Peyer's patch (tissue), 4 donors: Measurements from ENCODE around the gene SERPINB13.

Experiments used
- POLR2A ChIP-seq, 2 donors: fragments of 450-650 bp; IDR thresholded peaks; one replicate each; pipeline ENCODE4 v1.5.1; 2017; ENCODE audit warnings: antibody characterized with exemption in 2 of 2, mild to moderate bottlenecking in 2 of 2, moderate library complexity in 2 of 2
- TF ChIP-seq, protein P1 (sequence below), 6 experiments: fragments of 450-650 bp in 4 of 6; fragments of 200-600 bp in 2 of 6; sonication (generic) in 1 of 6; IDR thresholded peaks; one replicate each; pipeline ENCODE4 v1.5.1; 2017 to 2019; ENCODE audit warnings: antibody characterized with exemption in 6 of 6, mild to moderate bottlenecking in 3 of 6, moderate library complexity in 1 of 6

DNA sequence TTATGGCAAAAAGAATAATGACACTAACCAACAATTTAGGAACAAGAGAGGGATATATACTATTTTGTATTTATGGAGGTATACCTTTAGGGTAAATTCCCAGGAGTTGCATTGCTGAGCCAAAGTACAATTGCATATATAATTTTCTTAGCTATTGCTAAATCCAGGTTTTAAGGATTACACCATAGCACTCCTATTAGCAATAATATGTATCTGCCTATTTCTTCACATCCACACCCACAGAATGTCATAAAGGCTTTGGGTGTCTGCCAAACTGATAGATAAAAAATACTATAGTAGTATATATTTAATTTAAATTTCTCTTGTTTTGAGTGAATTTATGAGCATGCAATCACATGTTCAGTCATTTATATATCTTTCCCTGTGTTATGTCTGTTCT is 11.5 kb upstream of the SERPINB13 start:
- TF ChIP-seq, protein P1, sequence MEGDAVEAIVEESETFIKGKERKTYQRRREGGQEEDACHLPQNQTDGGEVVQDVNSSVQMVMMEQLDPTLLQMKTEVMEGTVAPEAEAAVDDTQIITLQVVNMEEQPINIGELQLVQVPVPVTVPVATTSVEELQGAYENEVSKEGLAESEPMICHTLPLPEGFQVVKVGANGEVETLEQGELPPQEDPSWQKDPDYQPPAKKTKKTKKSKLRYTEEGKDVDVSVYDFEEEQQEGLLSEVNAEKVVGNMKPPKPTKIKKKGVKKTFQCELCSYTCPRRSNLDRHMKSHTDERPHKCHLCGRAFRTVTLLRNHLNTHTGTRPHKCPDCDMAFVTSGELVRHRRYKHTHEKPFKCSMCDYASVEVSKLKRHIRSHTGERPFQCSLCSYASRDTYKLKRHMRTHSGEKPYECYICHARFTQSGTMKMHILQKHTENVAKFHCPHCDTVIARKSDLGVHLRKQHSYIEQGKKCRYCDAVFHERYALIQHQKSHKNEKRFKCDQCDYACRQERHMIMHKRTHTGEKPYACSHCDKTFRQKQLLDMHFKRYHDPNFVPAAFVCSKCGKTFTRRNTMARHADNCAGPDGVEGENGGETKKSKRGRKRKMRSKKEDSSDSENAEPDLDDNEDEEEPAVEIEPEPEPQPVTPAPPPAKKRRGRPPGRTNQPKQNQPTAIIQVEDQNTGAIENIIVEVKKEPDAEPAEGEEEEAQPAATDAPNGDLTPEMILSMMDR (IDR thresholded peaks at IDR 0.05) = no peak
- no peak for TF ChIP-seq POLR2A (IDR thresholded peaks at IDR 0.05)
